K562 (cell line): ENCODE data around the gene CDC14B. TPM values are rescaled to one million over a fixed set of nuclear protein-coding genes. Genes with fewer than 3 reads are reported as not detected.

Experiments used
- ATAC-seq: fragments of 200-7000 bp; cut with Tn5 transposase; 3 replicates; pipeline ENCODE4 v1.9.1; 2020; ENCODE audit warnings: moderate library complexity
- BruUV-seq: library from RNA; stranded (reverse); fragments of 400-500 nt; replicated peaks from 2 replicates; lab custom pipeline; 2021; lab: Mats Ljungman, UMichigan
- CTCF ChIA-PET: fragments of 300-600 bp; formaldehyde crosslinking; extraction: SDS; loops from one replicate; lab custom pipeline; 2021; ENCODE audit warnings: low intra/inter-chr PET ratio; lab: Yijun Ruan, JAX
- POLR2A ChIA-PET: fragments of 300-600, 350-650 bp; sonication (Branson Sonifier 250); formaldehyde crosslinking; extraction: SDS; loops from one replicate; lab custom pipeline; 2021; ENCODE audit warnings: antibody characterized with exemption, inconsistent platforms; lab: Yijun Ruan, JAX
- DNase-seq, 4 experiments: peaks; one replicate each; pipeline versions ENCODE4 v3.0.0 to v3.0.0-alpha.2; 2011 to 2018; ENCODE audit warnings: low spot score in 3 of 4, mixed read lengths in 3 of 4; ENCODE audit errors: extremely low read depth in 1 of 4
- FAIRE-seq: peaks from 2 replicates; lab custom pipeline; 2011; peaks lifted over from hg19 to GRCh38; lab: Jason Lieb, UNC
- H2AFZ ChIP-seq: 2 replicates; pipeline ENCODE4 v1.6.0; 2011; ENCODE audit warnings: low read depth, low read length, control low read depth, inconsistent platforms
- H3K27ac ChIP-seq: fragments of 200-600 bp; 3 replicates; pipeline ENCODE4 v1.8.0; 2011; ENCODE audit warnings: low read depth, mild to moderate bottlenecking, control low read depth, inconsistent platforms, low read length, moderate library complexity, mixed read lengths; ENCODE audit errors: extremely low read depth
- H3K27me3 ChIP-seq, 2 experiments: fragments of 300-600 bp in 1 of 2; 2 replicates in 1 of 2; 3 replicates in 1 of 2; pipeline versions ENCODE4 v1.6.0 to v1.8.0; 2011; ENCODE audit warnings: inconsistent platforms in 2 of 2, low read length in 2 of 2, mild to moderate bottlenecking in 1 of 2, mixed read lengths in 1 of 2, moderate library complexity in 1 of 2; ENCODE audit not compliant: control insufficient read depth in 2 of 2, insufficient read depth in 2 of 2
- H3K36me3 ChIP-seq: fragments of 300-600 bp; 3 replicates; pipeline ENCODE4 v1.8.0; 2011; ENCODE audit warnings: mild to moderate bottlenecking, low read length, inconsistent platforms; ENCODE audit not compliant: control insufficient read depth, insufficient read depth
- H3K4me1 ChIP-seq, 2 experiments: fragments of 200-600 bp in 1 of 2; replicated peaks in 1 of 2; 2 replicates in 1 of 2; 3 replicates in 1 of 2; pipeline versions ENCODE4 v1.5.1 to v1.8.0; 2011; ENCODE audit warnings: inconsistent platforms in 2 of 2, low read length in 2 of 2, mild to moderate bottlenecking in 1 of 2, mixed read lengths in 1 of 2, moderate library complexity in 1 of 2; ENCODE audit not compliant: control insufficient read depth in 2 of 2, insufficient read depth in 2 of 2
- H3K4me2 ChIP-seq: 2 replicates; pipeline ENCODE4 v1.6.1; 2011; ENCODE audit warnings: low read length, control low read depth, inconsistent platforms, mixed read lengths; ENCODE audit not compliant: insufficient read depth
- H3K4me3 ChIP-seq: fragments of 200-600 bp; sonication (generic), shearing (Covaris generic); 2 replicates; pipeline ENCODE4 v1.5.1; 2016; ENCODE audit warnings: control low read depth, inconsistent platforms
- H3K79me2 ChIP-seq: fragments of 200-600 bp; 3 replicates; pipeline ENCODE4 v1.8.0; 2011; ENCODE audit warnings: low read length, inconsistent platforms; ENCODE audit not compliant: control insufficient read depth, insufficient read depth
- H3K9ac ChIP-seq, 2 experiments: 2 replicates each; pipeline versions ENCODE4 v1.6.0 to v1.6.1; 2011; ENCODE audit warnings: low read depth in 2 of 2, low read length in 2 of 2, control low read depth in 1 of 2, inconsistent platforms in 1 of 2, mild to moderate bottlenecking in 1 of 2, mixed read lengths in 1 of 2; ENCODE audit not compliant: insufficient read depth in 1 of 2
- H3K9me1 ChIP-seq: one replicate; pipeline ENCODE4 v1.6.0; 2011; ENCODE audit warnings: inconsistent platforms, mild to moderate bottlenecking, low read length, moderate library complexity; ENCODE audit not compliant: control insufficient read depth, insufficient read depth
- H3K9me3 ChIP-seq: replicated peaks from 2 replicates; pipeline ENCODE4 v1.5.1; 2011; ENCODE audit warnings: low read depth, low read length, inconsistent platforms; ENCODE audit not compliant: control insufficient read depth, insufficient read depth
- H4K20me1 ChIP-seq: replicated peaks from 2 replicates; pipeline ENCODE4 v1.6.1; 2011; ENCODE audit warnings: low read length, inconsistent platforms, mixed read lengths; ENCODE audit not compliant: control insufficient read depth, insufficient read depth
- C11orf30 ChIP-seq: fragments of 450-650 bp; IDR thresholded peaks from 2 replicates; pipeline ENCODE4 v1.6.1; 2016; ENCODE audit warnings: low read depth, mild to moderate bottlenecking
- ESRRA ChIP-seq: fragments of 450-650 bp; IDR thresholded peaks from 2 replicates; pipeline ENCODE4 v1.6.1; 2014; ENCODE audit warnings: low read depth, mild to moderate bottlenecking, moderate library complexity, borderline replicate concordance
- GATAD2B ChIP-seq: fragments of 450-650 bp; IDR thresholded peaks from 2 replicates; pipeline ENCODE4 v1.6.1; 2017; ENCODE audit warnings: mild to moderate bottlenecking, borderline replicate concordance
- POLR2AphosphoS2 ChIP-seq: IDR thresholded peaks from 2 replicates; pipeline ENCODE4 v1.6.1; 2012; ENCODE audit warnings: low read length, improper control_type of control experiment
- ZNF316 ChIP-seq: fragments of 450-650 bp; IDR thresholded peaks from 2 replicates; pipeline ENCODE4 v1.6.1; 2016
- WGBS: fragments of 100-300 bp; shearing (Covaris generic); methylation state at CpG from one replicate; pipeline ENCODE4 v1.1.6; 2016; ENCODE audit warnings: low coverage, mixed read lengths; ENCODE audit not compliant: insufficient coverage; ENCODE audit errors: missing lambda C conversion rate; 5-methylcytosine and 5-hydroxymethylcytosine counted together
- in situ Hi-C: fragments of 300-500 bp; cut with MboI; formaldehyde crosslinking; loops from 4 replicates; pipeline ENCODE4 v1.15.0; 2018; ENCODE audit warnings: inconsistent platforms, mixed read lengths
- intact Hi-C: fragments of 100-400 bp; cut with micrococcal nuclease; formaldehyde crosslinking; loops from 2 replicates; pipeline ENCODE4 v1.14.2; 2022
- polyA plus RNA-seq, 8 experiments: library from polyadenylated mRNA; depleted of rRNA in 4 of 8; stranded (reverse) in 5 of 8; unstranded in 3 of 8; fragments of >200 nt; fragmentation: Nextera tagmentation in 2 of 8; fragmentation: Illumina TruSeq in 1 of 8; extraction: Ambion mirVana in 2 of 8; extraction: Trizol in 1 of 8; gene quantifications; 2 replicates each; pipeline versions ENCODE4 v1.2.1 to v1.2.3, GENCODE V29; 2011 to 2014; ENCODE audit warnings: inconsistent platforms in 1 of 8, missing spikeins in 1 of 8
- total RNA-seq, 7 experiments: library from RNA; depleted of rRNA in 6 of 7; stranded (reverse); fragments of >200 nt in 6 of 7; fragmentation: Illumina TruSeq in 2 of 7; extraction: Trizol in 2 of 7; gene quantifications; 2 replicates each; pipeline versions ENCODE4 v1.2.1 to v1.2.3, GENCODE V29; 2011 to 2021; ENCODE audit warnings: low replicate concordance in 1 of 7
- TF ChIP-seq, protein P1 (sequence below): fragments of 450-650 bp; formaldehyde crosslinking; IDR thresholded peaks from 2 replicates; pipeline ENCODE4 v1.4.0; 2020; ENCODE audit warnings: mild to moderate bottlenecking, moderate library complexity
- TF ChIP-seq, protein P2 (sequence below): fragments of 450-650 bp; IDR thresholded peaks from 2 replicates; pipeline ENCODE4 v1.6.1; 2016; ENCODE audit warnings: borderline replicate concordance
- TF ChIP-seq, protein P3 (sequence below): fragments of 250-450 bp; sonication (Bioruptor Pico); IDR thresholded peaks from 2 replicates; pipeline ENCODE4 v1.9.0; 2021; ENCODE audit warnings: mild to moderate bottlenecking, inconsistent platforms

CDC14B gene
- total and polyA plus RNA-seq, 9 of the 15 experiments (the other 6 are each of a cell fraction or from before 2014, with no cell fraction given), result 1.4 to 6.0 (median 3.8) TPM

DNA sequence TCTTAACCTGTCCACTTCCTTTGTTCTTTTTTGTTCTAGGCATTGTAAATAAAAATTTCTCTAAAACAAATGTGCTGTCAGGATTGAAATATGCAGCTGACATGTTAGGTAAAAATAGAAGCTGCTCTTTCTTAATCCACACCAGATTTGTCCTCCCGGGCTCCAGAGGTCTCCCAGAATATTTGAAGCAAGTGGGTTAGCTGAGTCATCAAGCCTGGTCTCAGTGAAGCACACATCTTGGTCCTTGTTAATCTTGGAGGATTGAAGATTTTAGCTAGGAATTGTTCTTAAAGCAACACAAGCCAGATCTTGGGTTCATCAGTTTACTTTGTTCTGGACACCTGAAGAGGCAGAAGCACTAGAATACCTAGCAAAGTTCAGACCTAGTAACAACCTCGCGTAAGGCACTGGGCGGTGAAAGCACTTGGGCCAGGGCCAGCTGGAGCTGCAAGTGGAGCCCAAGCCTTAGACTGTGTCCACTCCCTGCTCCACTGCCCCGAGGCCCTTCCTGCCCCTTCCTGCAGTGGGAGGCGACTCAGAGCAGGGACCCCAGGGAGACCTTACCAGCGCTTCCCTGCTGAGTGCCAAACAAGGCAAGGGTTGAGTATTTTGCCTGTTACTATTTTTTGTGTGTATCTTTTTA is 133.1 kb downstream of the CDC14B start:
- peaks cover 0 to 7% of the 10 kb centered on the region in 2 experiments; a peak in 2 of 5 replicates for H3K27me3 ChIP-seq
- no TSS peak for BruUV-seq
- H3K4me3 ChIP-seq, result no peak overlapping the region
- no peak overlapping the region for H3K27ac ChIP-seq
- no peak overlapping the region for H3K4me2 ChIP-seq
- no peaks in the 10 kb centered on the region for H3K9me3 ChIP-seq
- H3K9me1 ChIP-seq, result no peaks in the 10 kb centered on the region
- ChIA-PET POLR2A (interaction anchor here (1.4 kb wide), 1 partner anchor 13 kb away, joined by 3 read pairs; no protein-coding TSS in a partner anchor), CTCF (no interaction called here)
- ATAC-seq (peak; percentile 40; the same call in 2 of the 3 replicates), DNase-seq (no peak), FAIRE-seq (no peak)
- in situ Hi-C loops, result no loop called here
- intact Hi-C loops, result no loop called here
- H3K36me3 ChIP-seq, result no peaks in the 10 kb centered on the region
- H2AFZ ChIP-seq, result no peak overlapping the region
- TF ChIP-seq, protein P1, sequence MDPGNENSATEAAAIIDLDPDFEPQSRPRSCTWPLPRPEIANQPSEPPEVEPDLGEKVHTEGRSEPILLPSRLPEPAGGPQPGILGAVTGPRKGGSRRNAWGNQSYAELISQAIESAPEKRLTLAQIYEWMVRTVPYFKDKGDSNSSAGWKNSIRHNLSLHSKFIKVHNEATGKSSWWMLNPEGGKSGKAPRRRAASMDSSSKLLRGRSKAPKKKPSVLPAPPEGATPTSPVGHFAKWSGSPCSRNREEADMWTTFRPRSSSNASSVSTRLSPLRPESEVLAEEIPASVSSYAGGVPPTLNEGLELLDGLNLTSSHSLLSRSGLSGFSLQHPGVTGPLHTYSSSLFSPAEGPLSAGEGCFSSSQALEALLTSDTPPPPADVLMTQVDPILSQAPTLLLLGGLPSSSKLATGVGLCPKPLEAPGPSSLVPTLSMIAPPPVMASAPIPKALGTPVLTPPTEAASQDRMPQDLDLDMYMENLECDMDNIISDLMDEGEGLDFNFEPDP (CRISPR knock-in tag), result no peak
- TF ChIP-seq C11orf30, result peak; percentile 27; the same call in 1 of the 2 replicates
- peak; percentile 49 for TF ChIP-seq ZNF316
- WGBS, result 37% methylated on average over 7 of the region's 7 CpGs
- no peaks in the 10 kb centered on the region for H3K79me2 ChIP-seq
- no peak overlapping the region for H3K9ac ChIP-seq
- peaks cover 0 to 3% of the 10 kb centered on the region in 2 experiments; a peak in 2 of 5 replicates for H3K4me1 ChIP-seq
- H4K20me1 ChIP-seq, result no peaks in the 10 kb centered on the region

DNA sequence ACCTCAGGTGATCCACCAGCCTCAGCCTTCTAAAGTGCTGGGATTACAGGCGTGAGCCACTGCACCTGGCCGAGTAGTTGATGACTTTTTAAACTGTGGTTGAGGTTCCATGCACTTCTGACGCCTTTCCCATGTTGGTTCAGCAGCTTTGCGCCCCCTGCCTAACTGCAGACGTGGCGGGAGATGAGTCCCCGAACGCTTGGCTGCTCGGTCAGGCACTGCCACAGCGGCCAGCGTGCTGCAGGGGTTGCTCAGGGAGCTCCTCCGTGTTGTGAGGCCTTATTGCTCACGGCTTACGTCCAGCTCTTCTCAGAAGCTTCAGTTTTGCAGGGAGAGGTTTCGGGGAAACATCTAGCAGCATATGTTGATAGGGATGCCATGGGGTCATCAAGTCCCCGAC is 134.4 kb downstream of the CDC14B start:
- FAIRE-seq, result no peak
- Histone ChIP-seq H3K36me3 (no peaks in the 10 kb centered on the region), H4K20me1 (no peaks in the 10 kb centered on the region), H3K4me3 (no peak overlapping the region), H3K9ac (no peak overlapping the region), H3K4me2 (no peak overlapping the region), H3K79me2 (no peaks in the 10 kb centered on the region), H3K27me3 (no peaks in the 10 kb centered on the region; a peak in 1 of 5 replicates), H3K27ac (no peak overlapping the region), H2AFZ (no peak overlapping the region), H3K4me1 (peaks cover 0 to 3% of the 10 kb centered on the region in 2 experiments; a peak in 2 of 5 replicates), H3K9me1 (no peaks in the 10 kb centered on the region), H3K9me3 (no peaks in the 10 kb centered on the region)
- ATAC-seq, result no peak
- BruUV-seq, result no TSS peak
- POLR2A ChIA-PET, result interaction anchor here (0.6 to 0.7 kb wide), 2 partner anchors 27 to 388 kb away, joined by 3 read pairs; no protein-coding TSS in a partner anchor
- 50% methylated on average over 16 of the region's 16 CpGs for WGBS
- DNase-seq, result no peak
- in situ Hi-C loops, result no loop called here
- CTCF ChIA-PET, result no interaction called here
- intact Hi-C loops, result no loop called here
- no peak for TF ChIP-seq GATAD2B
- no peak for TF ChIP-seq POLR2AphosphoS2
- TF ChIP-seq, protein P2, sequence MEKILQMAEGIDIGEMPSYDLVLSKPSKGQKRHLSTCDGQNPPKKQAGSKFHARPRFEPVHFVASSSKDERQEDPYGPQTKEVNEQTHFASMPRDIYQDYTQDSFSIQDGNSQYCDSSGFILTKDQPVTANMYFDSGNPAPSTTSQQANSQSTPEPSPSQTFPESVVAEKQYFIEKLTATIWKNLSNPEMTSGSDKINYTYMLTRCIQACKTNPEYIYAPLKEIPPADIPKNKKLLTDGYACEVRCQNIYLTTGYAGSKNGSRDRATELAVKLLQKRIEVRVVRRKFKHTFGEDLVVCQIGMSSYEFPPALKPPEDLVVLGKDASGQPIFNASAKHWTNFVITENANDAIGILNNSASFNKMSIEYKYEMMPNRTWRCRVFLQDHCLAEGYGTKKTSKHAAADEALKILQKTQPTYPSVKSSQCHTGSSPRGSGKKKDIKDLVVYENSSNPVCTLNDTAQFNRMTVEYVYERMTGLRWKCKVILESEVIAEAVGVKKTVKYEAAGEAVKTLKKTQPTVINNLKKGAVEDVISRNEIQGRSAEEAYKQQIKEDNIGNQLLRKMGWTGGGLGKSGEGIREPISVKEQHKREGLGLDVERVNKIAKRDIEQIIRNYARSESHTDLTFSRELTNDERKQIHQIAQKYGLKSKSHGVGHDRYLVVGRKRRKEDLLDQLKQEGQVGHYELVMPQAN, result no peak
- TF ChIP-seq, protein P3, sequence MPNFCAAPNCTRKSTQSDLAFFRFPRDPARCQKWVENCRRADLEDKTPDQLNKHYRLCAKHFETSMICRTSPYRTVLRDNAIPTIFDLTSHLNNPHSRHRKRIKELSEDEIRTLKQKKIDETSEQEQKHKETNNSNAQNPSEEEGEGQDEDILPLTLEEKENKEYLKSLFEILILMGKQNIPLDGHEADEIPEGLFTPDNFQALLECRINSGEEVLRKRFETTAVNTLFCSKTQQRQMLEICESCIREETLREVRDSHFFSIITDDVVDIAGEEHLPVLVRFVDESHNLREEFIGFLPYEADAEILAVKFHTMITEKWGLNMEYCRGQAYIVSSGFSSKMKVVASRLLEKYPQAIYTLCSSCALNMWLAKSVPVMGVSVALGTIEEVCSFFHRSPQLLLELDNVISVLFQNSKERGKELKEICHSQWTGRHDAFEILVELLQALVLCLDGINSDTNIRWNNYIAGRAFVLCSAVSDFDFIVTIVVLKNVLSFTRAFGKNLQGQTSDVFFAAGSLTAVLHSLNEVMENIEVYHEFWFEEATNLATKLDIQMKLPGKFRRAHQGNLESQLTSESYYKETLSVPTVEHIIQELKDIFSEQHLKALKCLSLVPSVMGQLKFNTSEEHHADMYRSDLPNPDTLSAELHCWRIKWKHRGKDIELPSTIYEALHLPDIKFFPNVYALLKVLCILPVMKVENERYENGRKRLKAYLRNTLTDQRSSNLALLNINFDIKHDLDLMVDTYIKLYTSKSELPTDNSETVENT (CRISPR knock-in tag), result no peak
- TF ChIP-seq ESRRA, result no peak
